Urothelium cell line (cell line): Measurements from ENCODE around the gene TACC2.

Experiments used
- DNase-seq: peaks from one replicate; pipeline ENCODE4 v3.0.0; 2011; ENCODE audit warnings: low spot score, mixed read lengths
- FAIRE-seq: peaks from 2 replicates; lab custom pipeline; 2011; peaks lifted over from hg19 to GRCh38; lab: Jason Lieb, UNC

The TACC2 gene

DNA sequence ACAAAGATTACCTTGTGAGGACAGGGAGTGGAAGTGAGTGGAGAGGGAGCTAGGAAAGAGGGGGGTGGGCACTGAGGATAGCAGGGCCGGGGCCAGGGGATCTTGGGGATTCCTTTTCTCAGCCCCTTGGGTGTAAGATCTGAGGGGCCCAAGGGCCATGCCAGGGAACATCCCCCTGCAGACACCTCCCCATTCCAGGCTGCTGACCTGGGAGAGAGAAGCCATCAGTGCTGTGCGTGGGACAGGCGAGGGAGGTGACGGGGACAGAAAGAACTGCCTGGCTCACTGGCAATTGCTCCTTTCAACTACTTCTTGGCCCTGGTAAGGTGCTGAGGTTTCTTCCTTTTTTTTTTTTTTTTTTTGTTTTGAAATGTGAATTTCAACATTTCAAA, 270.1 kb downstream of the TACC2 start:
- DNase-seq = no peak
- FAIRE-seq = no peak

DNA sequence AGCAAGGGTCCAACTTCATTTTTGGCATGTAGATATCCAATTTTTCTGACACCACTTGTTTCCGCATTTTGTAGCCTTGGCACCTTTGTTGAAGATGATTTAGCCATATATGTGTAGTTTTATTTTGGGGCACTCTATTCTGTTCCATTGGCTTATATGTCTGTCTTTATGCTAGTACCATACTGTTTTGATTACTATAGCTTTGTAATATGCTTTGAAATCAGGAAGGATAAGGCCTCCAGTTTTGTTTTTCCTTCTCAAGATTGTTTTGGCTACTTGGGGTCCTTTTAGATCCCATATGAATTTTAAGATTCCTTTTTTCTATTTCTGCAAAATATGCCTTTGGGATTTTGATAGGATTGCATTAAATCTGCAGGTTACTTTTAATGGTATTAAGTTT, 272.6 kb downstream of the TACC2 start:
- no peak for FAIRE-seq

GRCh38 chr10:122263971-122264370, 275.0 kb downstream of the TACC2 start:
- DNase-seq (peak; percentile 44), FAIRE-seq (no peak)

More for the DNA sequence above, 272.6 kb downstream of the TACC2 start:
- no peak for DNase-seq

DNA sequence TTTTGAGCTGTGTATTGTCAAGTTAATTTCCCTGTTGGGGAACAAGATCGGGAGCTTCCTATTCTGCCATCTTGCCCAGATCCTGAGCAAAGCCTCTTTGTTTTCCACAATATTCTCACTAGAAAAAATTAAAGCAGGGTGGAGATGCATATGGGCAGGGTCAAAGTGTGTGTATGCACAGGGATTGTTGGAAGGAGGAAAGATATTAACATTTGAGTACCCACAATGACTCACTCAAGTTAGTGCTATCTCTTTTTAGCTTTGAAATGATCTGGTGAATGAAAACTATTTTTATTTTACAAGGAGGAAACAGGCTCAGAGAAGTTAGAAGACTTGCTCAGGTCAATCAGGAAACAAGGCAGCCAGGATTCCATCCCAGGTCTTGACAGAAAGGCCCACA, 275.5 kb downstream of the TACC2 start:
- no peak for DNase-seq
- FAIRE-seq = no peak

DNA sequence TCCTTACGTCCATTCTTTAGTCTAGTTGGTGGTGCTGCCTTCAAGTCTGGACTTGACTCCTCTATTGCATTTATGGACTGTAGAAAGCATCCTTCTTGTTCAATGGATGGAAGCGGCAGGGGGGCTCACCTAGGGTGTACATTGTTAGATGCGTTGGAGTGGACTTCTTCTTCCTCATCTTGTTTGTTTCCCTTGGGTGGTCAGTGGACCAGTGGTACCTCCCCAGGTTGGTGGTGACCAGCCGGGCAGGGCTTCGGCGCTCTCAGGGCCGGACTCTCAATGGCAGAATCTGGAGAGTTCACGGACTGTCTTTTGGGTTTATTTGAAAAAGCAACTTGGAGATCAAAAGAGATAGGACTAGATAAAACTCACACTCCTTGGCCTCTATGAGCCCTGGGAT, 276.0 kb downstream of the TACC2 start:
- FAIRE-seq (no peak), DNase-seq (no peak)

GRCh38 chr10:122265896-122266295, 276.9 kb downstream of the TACC2 start:
- DNase-seq = no peak
- FAIRE-seq = no peak

DNA sequence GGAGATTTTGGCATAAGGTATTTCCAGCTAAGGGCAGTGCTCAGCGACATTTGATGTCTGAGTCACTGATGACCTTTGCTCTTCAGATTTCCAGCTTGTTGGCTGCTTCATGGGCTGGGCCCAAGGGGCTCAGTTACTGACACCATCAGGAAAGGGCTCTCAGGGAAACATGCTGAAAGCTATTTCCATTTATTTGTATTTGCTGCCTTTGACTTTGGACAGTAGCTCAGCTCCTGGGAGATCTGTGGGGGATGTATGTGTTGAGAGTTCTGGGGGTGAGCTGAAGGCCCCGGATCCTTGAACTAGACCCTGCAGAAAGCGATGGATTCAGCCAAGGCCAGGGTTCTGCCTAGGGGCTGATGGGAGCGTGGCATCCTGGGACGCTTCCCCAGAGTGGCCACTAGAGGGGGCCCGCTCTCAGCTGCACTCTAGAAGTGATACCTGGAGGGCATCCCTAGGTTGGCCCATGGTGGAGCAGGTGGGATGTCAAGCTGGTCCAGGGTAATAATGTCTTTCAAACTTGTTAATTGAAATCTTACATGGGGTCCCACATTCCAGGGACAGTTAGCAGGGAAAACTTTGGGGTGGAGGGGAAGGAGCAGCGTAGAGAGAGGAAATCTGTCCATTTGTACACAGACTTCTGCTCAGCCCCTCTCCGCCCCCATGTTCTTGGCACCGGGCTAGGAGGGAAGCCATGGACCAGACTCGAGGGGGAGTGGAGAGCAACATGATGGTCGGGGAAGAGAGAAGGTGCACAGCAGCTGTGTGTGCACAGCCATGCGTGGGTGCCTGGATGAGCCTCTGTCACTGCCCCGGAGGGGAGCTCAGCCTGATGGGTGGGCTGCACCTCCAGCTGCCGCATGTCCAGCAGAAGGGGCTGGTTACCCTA, 279.1 kb downstream of the TACC2 start:
- peak; percentile 79 for DNase-seq
- FAIRE-seq = no peak

GRCh38 chr10:122269059-122269687, 280.2 kb downstream of the TACC2 start:
- FAIRE-seq (no peak), DNase-seq (no peak)

DNA sequence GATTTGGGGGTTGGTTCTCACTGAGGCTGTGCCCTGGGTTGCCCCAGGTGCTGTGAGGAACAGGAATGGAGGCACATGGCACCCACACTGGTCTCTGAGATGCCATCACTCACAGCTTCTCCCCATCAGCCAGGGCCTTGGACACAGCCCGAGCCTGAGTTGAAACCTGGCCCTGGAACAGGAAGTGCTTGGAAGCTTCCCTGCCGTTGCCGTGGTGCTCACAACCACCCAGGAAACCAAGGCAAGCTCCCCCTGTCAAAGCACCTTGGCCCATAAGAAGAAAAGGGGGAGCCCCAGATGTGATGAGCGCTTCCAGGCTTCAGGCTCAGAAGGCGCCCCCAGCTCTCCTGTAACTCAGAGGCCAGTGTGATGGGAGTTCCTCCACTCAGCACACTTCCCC, 282.1 kb downstream of the TACC2 start, which contains the start of gene BTBD16:
Gene BTBD16 (plus strand): TSS at position 221 of the 400 bp plus-strand sequence. CDS start 3,786 bp downstream, outside the sequence.
- DNase-seq (no peak), FAIRE-seq (no peak)

DNA sequence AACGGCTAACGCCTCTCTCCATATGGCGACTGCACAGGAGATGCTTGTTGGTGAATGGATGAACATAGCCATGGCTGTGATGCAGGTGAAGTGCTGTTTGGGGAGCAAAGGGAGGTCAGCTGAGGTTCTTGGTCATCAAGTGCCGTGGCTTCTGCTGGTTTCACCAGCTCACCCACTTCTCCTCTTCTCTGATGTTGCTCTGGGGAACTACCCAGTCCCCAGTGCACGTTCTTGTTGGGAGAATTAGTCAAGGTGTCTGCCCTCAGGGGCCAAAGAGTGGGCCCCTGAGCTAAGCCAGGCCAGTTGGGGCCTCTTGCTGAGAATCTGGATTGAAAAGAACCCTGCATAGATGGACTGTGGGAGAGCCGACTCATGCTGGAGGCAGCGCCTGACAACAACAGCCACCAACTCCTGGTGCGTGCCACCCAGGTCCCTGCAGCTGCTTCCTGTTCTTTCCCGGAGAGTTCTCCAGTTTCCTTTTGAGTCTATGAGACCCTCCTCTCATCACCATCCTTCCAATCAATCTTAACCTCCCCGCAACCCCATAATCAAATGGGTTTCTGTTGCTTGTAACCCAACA, 285.1 kb downstream of the TACC2 start:
- DNase-seq = no peak
- no peak for FAIRE-seq

DNA sequence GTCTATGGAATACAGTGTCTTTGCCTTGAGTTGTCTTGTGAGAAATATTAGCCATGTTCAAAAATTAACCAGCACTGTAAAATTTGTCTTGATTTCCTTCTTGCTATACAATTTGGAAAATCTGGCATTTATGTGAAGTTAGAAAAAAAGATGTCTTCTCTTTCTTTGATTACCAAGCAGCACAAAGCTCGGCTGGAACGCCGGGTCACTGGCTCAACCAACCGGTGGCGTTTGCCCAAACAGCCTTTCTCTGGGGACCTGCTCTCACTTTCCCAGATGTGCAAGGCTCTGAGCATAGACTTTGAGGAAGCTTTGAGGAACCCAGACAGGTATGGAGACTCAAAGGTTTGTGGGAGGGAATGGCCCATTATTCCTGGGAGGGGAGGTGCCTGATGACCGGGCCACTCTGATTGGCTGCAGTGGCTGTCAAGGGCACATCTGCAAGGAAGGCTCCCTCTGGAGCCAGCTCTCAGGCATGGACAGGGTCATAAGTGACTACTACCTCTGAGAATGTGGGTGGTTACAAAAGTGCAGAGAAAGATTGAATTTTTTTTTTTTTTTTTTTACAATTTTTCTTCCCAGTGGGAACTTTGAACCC, 287.7 kb downstream of the TACC2 start:
- DNase-seq (no peak), FAIRE-seq (no peak)

DNA sequence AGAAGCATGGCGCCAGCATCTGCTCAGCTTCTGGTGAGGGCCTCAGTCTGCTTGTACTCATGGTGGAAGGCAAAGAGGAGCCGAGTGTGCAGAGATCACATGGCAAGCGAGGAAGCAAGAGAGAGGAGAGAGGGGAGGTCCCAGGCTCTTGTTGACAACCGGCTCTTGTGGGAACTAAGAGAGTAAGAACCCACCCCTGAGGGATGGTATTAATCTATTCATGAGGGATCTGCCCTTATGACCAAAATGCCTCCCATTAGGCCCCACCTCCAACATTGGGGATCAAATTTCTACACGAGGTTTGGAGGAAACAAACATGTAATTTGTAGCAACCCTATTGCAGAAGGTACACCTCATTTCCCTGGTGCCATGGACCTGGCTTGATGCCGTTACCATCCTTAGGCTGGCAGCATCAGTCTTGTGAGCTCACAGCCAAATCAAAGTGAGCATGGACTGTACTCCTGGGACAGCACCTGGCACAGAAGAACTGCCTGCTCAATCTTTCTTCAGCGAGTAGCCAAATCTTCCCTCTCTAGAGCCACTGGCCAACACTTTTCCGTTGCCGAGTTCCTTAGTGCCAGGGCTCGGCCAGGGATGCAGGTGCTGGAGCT, 288.7 kb downstream of the TACC2 start:
- FAIRE-seq = no peak
- DNase-seq = no peak

- DNase-seq (no peak), FAIRE-seq (no peak)
Measured at GRCh38 chr10:122279725-122280141, 290.8 kb downstream of the TACC2 start.

GRCh38 chr10:122280156-122280555, 291.2 kb downstream of the TACC2 start:
- DNase-seq (no peak), FAIRE-seq (no peak)

GRCh38 chr10:122281018-122281626, 292.2 kb downstream of the TACC2 start:
- FAIRE-seq = no peak
- DNase-seq = no peak

GRCh38 chr10:122281751-122282150, 292.8 kb downstream of the TACC2 start:
- no peak for DNase-seq
- FAIRE-seq = no peak

DNA sequence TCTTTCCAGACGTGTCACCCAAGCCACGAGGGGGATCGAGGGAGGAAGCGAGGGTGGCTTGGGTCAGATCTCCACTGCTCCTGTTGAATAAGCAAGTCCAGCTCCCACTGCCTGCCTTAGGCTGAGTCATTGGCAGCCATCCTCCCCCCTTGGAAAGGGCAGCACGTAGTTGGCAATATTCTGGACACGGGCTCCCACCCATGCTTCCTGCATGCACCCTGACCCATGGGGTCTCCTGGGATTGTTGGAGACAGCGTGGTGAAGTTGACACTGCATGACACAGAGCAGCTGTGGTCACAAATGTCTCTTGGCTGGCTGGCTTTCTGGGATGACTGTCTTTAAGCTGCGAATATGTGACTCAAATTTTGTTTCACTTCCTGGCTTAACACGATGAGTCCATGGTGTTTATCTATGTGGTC, 293.3 kb downstream of the TACC2 start:
- FAIRE-seq (peak; percentile 32), DNase-seq (no peak)

DNA sequence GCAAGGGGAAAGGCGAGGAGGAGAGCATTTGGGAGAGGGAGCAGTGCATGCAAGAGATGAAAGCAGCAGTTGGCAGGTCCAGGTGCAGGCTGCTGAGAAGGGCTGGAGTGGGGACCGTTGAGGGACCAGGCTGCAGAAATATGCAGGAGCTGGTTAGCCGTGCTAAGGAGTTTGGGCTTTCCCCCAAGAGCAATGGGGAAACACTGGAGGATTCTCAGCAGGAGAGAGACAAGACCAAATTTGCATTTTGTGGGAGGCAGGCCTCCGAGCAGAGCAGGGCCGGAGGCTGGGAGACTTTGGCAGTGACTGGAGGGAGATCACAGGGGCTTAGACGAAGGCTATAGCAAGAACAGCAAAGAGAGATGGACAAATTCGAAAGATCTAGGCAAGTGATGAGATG, 293.9 kb downstream of the TACC2 start:
- no peak for FAIRE-seq
- no peak for DNase-seq

DNA sequence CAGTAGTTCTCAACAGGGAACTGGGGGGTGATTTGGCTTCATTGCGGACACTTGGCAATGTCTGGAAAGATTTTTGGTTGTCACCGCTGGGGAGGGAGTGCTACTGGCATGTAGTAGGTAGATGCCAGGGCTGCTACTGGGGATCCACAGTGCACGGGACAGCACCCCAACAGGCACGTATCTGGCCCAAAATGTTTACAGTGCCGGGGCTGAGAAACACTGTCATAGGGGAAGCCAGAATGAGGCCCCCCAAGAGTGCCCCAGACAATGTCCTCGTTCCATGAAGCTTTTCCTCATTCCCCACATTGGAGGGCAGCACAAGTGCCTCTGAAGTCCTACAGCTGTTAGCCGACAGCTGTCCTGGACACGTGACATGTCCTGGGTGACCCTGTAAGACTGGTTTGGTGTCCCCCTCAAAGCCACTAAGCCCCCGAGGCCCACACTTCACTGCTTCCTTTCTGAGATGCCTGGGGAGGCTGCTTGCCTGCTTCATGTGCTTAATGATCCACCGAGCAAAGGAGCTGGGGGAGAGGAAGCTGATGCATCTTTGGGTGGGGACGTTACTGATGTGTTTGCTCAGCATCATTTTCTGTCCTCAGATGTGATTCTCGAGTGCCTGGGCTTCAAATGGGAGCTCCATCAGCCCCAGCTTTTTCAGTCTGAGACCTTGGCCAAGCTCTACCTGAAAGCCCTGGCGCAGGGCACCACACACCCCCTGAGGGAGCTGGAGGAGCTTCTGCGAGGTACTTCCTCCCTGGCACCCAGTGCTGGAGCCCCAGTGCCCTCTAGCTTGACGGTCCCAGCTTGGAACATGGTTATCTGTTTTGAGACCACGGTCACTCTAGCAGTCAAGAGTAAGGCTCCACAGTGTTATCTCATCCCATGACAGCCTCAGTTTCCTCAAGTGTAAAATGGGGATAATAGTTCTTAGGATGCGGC, 296.8 kb downstream of the TACC2 start:
- DNase-seq (no peak), FAIRE-seq (no peak)
